GM19043 (cell line): ENCODE data around the gene CBLN4.

Experiments used
- ATAC-seq: cut with Tn5 transposase; IDR thresholded peaks from one replicate; pipeline ENCODE4 v1.9.1; 2021; ENCODE audit warnings: low read depth; ENCODE audit not compliant: unreplicated experiment

The CBLN4 gene

DNA sequence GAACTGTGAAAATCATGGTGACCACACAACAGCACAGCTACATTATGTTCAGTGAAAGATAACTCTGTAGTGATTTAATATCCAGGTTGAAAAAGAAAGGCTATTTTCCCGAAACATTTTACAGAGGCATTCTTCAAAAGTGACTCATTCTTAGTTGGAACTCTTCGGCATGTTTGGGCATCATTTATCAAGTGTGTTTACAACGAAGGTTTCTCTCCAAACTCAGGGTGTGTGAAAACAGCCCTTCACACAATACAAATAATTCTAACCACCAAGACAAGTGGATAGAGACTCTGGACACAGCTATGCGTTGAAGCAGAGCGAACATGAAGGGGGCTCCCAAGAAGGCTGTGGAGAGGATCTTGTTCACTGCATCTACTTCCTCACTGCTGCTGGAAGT, 57.6 kb downstream of the CBLN4 start:
- no peak for ATAC-seq
